Activated CD4-positive, alpha-beta T cell treated with anti-CD3 and anti-CD28 coated beads for 36 hours (primary cell): ENCODE data around the gene FBXW11. TPM values are rescaled to one million over a fixed set of nuclear protein-coding genes. Genes with fewer than 3 reads are reported as not detected.
"Not testable (repeated sequence)": the region's sequence is repeated elsewhere in the genome, so short reads cannot be mapped to it uniquely, and the experiment has no call there.

Experiments
- ATAC-seq: fragments of 200-7000 bp; cut with Tn5 transposase; one replicate; pipeline ENCODE4 v1.10.0; 2021; ENCODE audit warnings: mild to moderate bottlenecking, moderate library complexity
- CTCF ChIA-PET: fragments of 350-600 bp; sonication (Branson Sonifier 250); formaldehyde crosslinking; loops from one replicate; lab custom pipeline; 2021; ENCODE audit warnings: antibody characterized with exemption; lab: Charles Lee
- POLR2A ChIA-PET: fragments of 350-600 bp; sonication (Branson Sonifier 250); formaldehyde crosslinking; loops from one replicate; lab custom pipeline; 2021; ENCODE audit warnings: antibody characterized with exemption, inconsistent platforms; lab: Charles Lee
- DNase-seq: peaks from one replicate; pipeline ENCODE4 v3.0.0-alpha.2; 2020
- H3K27ac Mint-ChIP-seq: one replicate; pipeline ENCODE4 v1.8.0; 2021; ENCODE audit warnings: mixed read lengths
- H3K27me3 Mint-ChIP-seq: one replicate; pipeline ENCODE4 v1.8.0; 2021; ENCODE audit warnings: mixed read lengths
- H3K36me3 Mint-ChIP-seq: one replicate; pipeline ENCODE4 v1.8.0; 2021; ENCODE audit warnings: low read depth, mixed read lengths
- H3K4me1 Mint-ChIP-seq: one replicate; pipeline ENCODE4 v1.8.0; 2021; ENCODE audit warnings: mixed read lengths
- H3K4me3 Mint-ChIP-seq: one replicate; pipeline ENCODE4 v1.8.0; 2021; ENCODE audit warnings: mild to moderate bottlenecking, moderate library complexity, mixed read lengths
- H3K9me3 Mint-ChIP-seq: one replicate; pipeline ENCODE4 v1.8.0; 2021; ENCODE audit warnings: low read depth, mixed read lengths
- intact Hi-C, 2 experiments: fragments of 100-400 bp; cut with DNase I in 1 of 2; cut with micrococcal nuclease in 1 of 2; formaldehyde crosslinking; loops; one replicate each; pipeline versions ENCODE4 v1.14.2 to v1.15.1; 2022 to 2024; cut with DNase I, micrococcal nuclease
- total RNA-seq, 2 experiments: library from RNA; stranded (reverse); gene quantifications; one replicate each; pipeline ENCODE4 v1.2.3, GENCODE V29; 2021

The FBXW11 gene
- total RNA-seq, 2 experiments from 2014 or later: 33.8 to 39.5 TPM

DNA sequence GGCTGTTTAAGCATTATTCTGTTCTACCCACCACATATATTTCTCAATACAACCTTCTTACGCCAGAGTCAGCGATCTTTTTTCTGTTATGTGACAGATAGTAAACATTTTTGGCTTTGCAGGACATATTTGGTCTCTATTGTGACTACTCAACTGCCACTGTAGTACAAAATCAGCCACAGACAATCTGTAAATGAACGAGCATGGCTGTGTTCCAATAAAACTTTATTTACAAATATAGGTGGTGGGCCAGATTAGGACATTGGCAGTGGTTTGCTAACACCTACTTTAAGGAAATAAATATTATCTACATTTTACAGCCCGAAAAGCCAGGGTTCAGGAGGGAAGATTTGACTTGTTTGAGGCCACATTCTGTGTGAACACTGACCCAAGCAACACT lies 40.2 kb upstream of the FBXW11 start:
- no peak for ATAC-seq
- Mint-ChIP-seq H3K4me3 (no peak overlapping the region), H3K9me3 (no peaks in the 10 kb centered on the region), H3K4me1 (peaks cover 14% of the 10 kb centered on the region), H3K36me3 (peaks cover 38% of the 10 kb centered on the region), H3K27me3 (no peaks in the 10 kb centered on the region), H3K27ac (no peak overlapping the region)
- no peak for DNase-seq
- intact Hi-C loops: no loop called here
- POLR2A ChIA-PET: no interaction called here
- CTCF ChIA-PET: interaction anchor here (0.7 to 1.9 kb wide), 3 partner anchors 8 to 17 kb away, joined by 3 to 8 read pairs (median 3); no protein-coding TSS in a partner anchor

DNA sequence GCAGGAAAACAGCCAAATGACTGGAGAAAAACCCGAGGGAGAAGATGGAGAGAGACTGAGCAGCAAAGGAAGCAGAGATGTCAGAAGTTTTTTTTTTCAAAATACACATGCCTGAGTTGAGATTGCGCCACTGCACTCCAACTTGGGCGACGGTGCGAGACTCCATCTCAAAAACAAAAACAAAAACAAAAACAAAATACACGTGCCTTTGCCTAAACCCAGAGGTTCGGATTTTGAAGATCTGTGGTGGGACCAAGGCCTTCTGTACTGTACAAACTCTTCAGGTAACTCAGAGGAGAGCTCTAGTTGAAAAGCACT lies 38.8 kb upstream of the FBXW11 start:
- H3K4me3 Mint-ChIP-seq: no peak overlapping the region
- no peak for ATAC-seq
- H3K4me1 Mint-ChIP-seq: peaks cover 14% of the 10 kb centered on the region
- ChIA-PET CTCF (no interaction called here), POLR2A (no interaction called here)
- peak overlapping the region; percentile 21 for H3K27ac Mint-ChIP-seq
- intact Hi-C loops: no loop called here
- H3K9me3 Mint-ChIP-seq: no peaks in the 10 kb centered on the region
- DNase-seq: no peak
- no peaks in the 10 kb centered on the region for H3K27me3 Mint-ChIP-seq
- H3K36me3 Mint-ChIP-seq: peaks cover 28% of the 10 kb centered on the region

DNA sequence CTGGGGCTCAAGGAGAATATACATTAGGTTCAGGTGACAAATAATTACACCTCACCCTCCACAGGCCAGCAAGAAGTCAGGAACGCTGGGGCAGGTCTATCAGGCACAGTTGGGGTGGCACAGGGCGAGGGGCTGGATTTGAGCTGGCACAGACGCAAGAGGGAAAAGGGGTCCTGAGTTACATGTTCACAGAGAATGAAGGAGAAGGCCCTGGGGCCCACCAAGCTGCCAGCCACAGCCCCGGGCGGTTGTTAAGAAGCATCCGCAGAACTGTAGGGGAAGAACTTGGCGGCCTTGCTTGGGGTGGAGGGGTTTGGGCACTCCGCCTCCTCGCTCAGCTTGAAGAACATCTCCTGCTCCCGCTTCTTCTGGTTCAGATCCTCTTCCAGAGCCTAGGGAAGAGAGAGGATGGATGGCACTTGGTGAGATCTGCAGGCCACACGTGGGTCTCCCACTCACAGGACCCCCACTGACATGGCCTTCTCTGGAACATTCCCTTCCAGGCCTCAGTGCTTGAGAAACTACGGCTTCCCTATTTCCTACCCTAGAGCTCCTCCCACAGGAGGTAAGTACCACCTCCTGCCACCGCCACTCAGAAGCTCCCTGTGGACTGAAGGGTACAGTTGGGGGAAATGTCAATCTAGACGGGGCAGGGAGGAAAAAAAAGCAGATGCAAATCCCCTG lies 38.3 kb upstream of the FBXW11 start:
- intact Hi-C loops: loop anchor here in 1 of 2 experiments (5.0 kb wide), 2 partner anchors 562 to 1297 kb away; no protein-coding TSS in a partner anchor

DNA sequence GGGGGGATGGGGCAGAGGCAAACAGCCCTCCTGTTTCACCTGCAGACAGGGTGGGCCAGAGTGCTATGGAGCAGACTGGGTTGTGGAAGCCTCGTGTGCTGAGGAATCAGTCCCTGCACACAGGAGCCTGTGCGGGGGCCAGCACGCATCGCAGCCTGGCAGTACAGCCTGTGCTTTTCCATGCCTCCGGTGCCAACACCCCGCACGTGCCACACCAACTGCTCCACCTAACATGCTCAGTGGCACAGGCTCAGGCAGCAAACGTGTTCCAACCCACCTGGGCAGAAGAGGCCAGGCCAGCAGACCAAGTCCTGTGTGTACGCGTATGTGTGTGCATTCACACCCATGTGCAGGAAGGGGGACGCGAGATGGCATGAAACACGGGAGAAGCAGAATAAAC lies 37.4 kb upstream of the FBXW11 start:
- no peak for ATAC-seq

More for the DNA sequence above, 38.3 kb upstream of the FBXW11 start:
- ATAC-seq (no peak), DNase-seq (no peak)
- no peaks in the 10 kb centered on the region for H3K27me3 Mint-ChIP-seq
- ChIA-PET POLR2A (no interaction called here), CTCF (interaction anchor here (0.5 to 0.8 kb wide), 3 partner anchors 133 to 569 kb away, joined by 3 to 4 read pairs (median 4); no protein-coding TSS in a partner anchor)
- no peak overlapping the region for H3K4me3 Mint-ChIP-seq
- peak overlapping the region; percentile 21 for H3K27ac Mint-ChIP-seq
- peaks cover 26% of the 10 kb centered on the region for H3K36me3 Mint-ChIP-seq
- no peaks in the 10 kb centered on the region for H3K9me3 Mint-ChIP-seq
- peaks cover 19% of the 10 kb centered on the region for H3K4me1 Mint-ChIP-seq

DNA sequence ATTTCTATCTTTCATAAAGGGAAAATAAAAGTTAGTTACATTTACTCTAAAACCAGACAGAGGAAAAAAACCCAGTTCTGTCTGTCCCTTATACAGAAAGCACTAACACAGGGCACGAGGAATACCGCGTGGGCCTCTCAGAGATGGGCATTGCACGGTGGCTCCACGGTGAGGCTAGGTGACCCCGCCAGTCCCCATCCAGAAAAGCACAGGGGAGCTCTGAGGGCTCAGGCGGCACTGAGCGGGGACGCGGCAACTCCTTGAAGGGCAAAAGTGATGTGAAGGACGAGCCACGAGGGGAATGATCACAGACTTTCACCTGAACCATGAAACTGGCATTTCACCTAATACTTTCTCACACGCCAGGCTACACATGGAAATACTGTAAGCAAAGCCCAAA lies 35.7 kb upstream of the FBXW11 start:
- no peak for DNase-seq
- Mint-ChIP-seq H3K27ac (no peak overlapping the region), H3K4me1 (peaks cover 11% of the 10 kb centered on the region), H3K4me3 (no peak overlapping the region), H3K27me3 (no peaks in the 10 kb centered on the region), H3K36me3 (peaks cover 11% of the 10 kb centered on the region), H3K9me3 (peaks cover 2% of the 10 kb centered on the region)
- no peak for ATAC-seq
- ChIA-PET POLR2A (interaction anchor here (1.2 kb wide), 2 partner anchors 35 to 396 kb away, joined by 3 to 4 read pairs; partner anchors contain the start of gene FBXW11), CTCF (interaction anchor here (0.6 to 4.9 kb wide), 4 partner anchors 17 to 137 kb away, joined by 3 to 55 read pairs (median 4); no protein-coding TSS in a partner anchor)
- intact Hi-C loops: loop anchor here in 1 of 2 experiments (5.0 kb wide), 2 partner anchors 560 to 1295 kb away; no protein-coding TSS in a partner anchor

More for the DNA sequence above, 37.4 kb upstream of the FBXW11 start:
- ChIA-PET CTCF (no interaction called here), POLR2A (no interaction called here)
- intact Hi-C loops: loop anchor here in 1 of 2 experiments (5.0 kb wide), 2 partner anchors 562 to 1297 kb away; no protein-coding TSS in a partner anchor
- no peak overlapping the region for H3K4me3 Mint-ChIP-seq
- H3K36me3 Mint-ChIP-seq: peaks cover 21% of the 10 kb centered on the region
- no peaks in the 10 kb centered on the region for H3K9me3 Mint-ChIP-seq
- no peak for DNase-seq
- H3K27ac Mint-ChIP-seq: no peak overlapping the region
- peaks cover 19% of the 10 kb centered on the region for H3K4me1 Mint-ChIP-seq
- H3K27me3 Mint-ChIP-seq: no peaks in the 10 kb centered on the region

DNA sequence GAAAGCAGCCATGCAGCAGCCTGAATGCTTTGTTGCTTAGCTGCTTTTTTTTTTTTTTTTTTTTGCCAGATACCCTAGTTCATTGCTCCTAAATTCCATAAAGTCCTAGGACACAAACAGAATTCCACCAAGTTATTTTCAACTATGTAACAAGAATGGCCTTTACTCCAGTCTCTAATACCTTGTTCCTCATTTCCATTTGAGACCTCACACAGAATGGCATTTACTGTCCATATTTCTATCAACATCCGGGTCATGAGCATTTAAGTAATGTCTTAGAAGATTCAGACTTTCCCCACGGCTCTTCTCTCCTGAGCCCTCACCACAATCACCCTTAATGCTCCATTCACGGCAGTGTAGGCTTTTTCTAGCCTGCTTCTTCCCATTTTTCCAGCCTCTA lies 31.7 kb upstream of the FBXW11 start:
- DNase-seq: no peak
- intact Hi-C loops: no loop called here
- CTCF ChIA-PET: interaction anchor here (0.5 to 1.0 kb wide), 3 partner anchors 8 to 178 kb away, joined by 3 to 8 read pairs (median 3); no protein-coding TSS in a partner anchor
- no peak overlapping the region for H3K27ac Mint-ChIP-seq
- ATAC-seq: no peak
- POLR2A ChIA-PET: no interaction called here
- H3K27me3 Mint-ChIP-seq: no peaks in the 10 kb centered on the region
- H3K36me3 Mint-ChIP-seq: no peaks in the 10 kb centered on the region
- H3K9me3 Mint-ChIP-seq: peaks cover 2% of the 10 kb centered on the region
- H3K4me3 Mint-ChIP-seq: no peak overlapping the region
- peaks cover 17% of the 10 kb centered on the region for H3K4me1 Mint-ChIP-seq

DNA sequence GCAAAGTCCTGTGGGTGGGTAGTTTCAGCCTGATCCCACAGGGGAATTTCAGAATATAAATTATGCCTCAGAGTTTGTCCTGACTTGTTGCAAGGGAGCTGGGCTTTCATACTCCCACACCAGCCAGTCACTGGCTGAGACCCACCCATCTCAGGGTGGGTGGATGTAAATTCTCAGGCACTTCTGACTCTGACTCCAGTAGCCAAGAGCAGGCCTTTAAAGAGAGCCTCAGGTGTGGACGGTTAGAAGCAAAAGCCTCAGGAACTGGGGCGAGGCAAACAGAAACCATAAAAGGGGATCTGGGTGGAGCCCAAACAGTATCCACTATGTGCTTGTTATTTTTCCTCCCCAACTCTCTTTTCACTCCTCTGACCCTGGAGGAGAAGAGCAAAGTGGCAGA lies 28.6 kb upstream of the FBXW11 start:
- peaks cover 8% of the 10 kb centered on the region for H3K36me3 Mint-ChIP-seq
- ATAC-seq (peak; percentile 70), DNase-seq (peak; percentile 26)
- H3K27me3 Mint-ChIP-seq: no peaks in the 10 kb centered on the region
- H3K4me1 Mint-ChIP-seq: peaks cover 14% of the 10 kb centered on the region
- H3K9me3 Mint-ChIP-seq: peaks cover 7% of the 10 kb centered on the region
- H3K4me3 Mint-ChIP-seq: no peak overlapping the region
- CTCF ChIA-PET: interaction anchor here (0.9 to 3.2 kb wide), 4 partner anchors 13 to 616 kb away, joined by 5 to 15 read pairs (median 6); partner anchors contain the start of genes FBXW11 and FGF18
- POLR2A ChIA-PET: no interaction called here
- H3K27ac Mint-ChIP-seq: no peak overlapping the region
- intact Hi-C loops: no loop called here

DNA sequence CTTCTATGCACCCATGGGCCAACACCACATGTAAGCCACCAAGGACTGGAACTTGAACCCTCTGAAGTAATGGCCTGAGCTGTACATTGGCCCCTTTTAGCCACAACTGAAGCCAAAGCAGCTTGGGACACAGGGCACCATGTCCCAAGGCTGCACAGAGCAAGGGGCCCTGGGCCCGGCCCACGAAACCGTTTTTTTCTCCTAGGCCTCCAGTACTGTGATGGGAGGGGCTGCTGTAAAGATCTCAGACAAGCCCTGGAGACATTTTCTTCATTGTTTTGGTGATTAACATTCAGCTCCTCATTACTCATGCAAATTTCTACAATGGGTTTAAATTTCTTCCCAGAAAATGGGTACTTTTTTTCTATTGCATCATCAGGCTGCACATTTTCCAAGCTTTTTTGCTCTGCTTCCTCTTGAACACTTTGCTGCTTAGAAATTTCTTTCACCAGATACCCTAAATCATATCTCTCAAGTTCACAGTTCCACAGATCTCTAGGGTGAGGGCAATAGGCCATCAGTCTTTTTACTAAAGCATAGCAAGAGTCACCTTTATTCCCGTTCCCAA lies 25.5 kb upstream of the FBXW11 start:
- ChIA-PET POLR2A (no interaction called here), CTCF (interaction anchor here (0.6 to 0.9 kb wide), 3 partner anchors 9 to 197 kb away, joined by 3 to 4 read pairs (median 3); no protein-coding TSS in a partner anchor)
- H3K4me3 Mint-ChIP-seq: no peak overlapping the region

DNA sequence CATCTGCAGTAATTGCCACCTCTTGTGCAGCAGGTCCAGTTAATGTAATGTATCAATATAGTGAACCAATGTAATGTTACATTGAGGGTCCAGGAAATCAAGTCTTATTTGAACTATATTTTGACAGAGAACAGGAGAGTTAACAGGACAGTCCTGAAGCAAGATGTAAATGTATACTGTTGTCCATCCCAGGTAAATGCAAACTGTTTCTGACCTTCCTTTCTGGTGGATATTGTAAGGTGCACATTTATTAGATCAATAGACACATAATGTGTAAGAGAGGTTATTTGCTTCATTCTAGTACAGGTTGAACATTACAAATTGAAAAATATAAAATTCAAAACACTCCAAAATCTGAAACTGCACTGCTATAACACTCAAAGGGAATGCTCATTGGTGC lies 23.4 kb upstream of the FBXW11 start:
- H3K27ac Mint-ChIP-seq: no peak overlapping the region
- POLR2A ChIA-PET: no interaction called here
- H3K9me3 Mint-ChIP-seq: peaks cover 5% of the 10 kb centered on the region
- H3K4me3 Mint-ChIP-seq: no peak overlapping the region
- CTCF ChIA-PET: no interaction called here
- H3K4me1 Mint-ChIP-seq: peaks cover 3% of the 10 kb centered on the region
- ATAC-seq: no peak
- no peaks in the 10 kb centered on the region for H3K27me3 Mint-ChIP-seq
- intact Hi-C loops: no loop called here
- DNase-seq: no peak
- H3K36me3 Mint-ChIP-seq: peaks cover 8% of the 10 kb centered on the region

More for the DNA sequence above, 25.5 kb upstream of the FBXW11 start:
- ATAC-seq (no peak), DNase-seq (no peak)
- no peaks in the 10 kb centered on the region for H3K27me3 Mint-ChIP-seq
- H3K9me3 Mint-ChIP-seq: peaks cover 5% of the 10 kb centered on the region
- H3K36me3 Mint-ChIP-seq: peaks cover 8% of the 10 kb centered on the region
- intact Hi-C loops: no loop called here
- peaks cover 10% of the 10 kb centered on the region for H3K4me1 Mint-ChIP-seq
- H3K27ac Mint-ChIP-seq: no peak overlapping the region

DNA sequence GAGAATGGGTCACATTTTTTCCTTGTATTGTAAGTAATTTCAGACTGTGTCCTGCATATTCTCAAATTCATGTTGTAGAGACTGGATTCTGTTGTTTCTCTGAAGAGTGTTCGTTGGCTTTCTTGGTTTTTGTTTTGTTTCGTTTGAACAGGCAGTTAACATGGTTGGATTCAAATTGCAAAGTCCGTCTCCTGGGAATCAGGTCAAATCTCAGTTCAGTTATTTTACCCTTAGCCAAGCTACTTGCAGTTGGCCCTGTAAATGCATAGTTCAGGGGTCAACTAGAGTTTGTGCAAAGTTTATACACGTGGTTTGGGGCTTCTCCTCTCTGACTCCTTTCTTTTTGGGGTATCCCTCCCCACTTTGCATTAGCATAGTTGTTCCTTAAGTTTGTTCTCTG lies 21.7 kb upstream of the FBXW11 start:
- POLR2A ChIA-PET: interaction anchor here (0.6 kb wide), 1 partner anchor 1960 kb away, joined by 4 read pairs; no protein-coding TSS in a partner anchor
- no peaks in the 10 kb centered on the region for H3K27me3 Mint-ChIP-seq
- intact Hi-C loops: no loop called here
- ATAC-seq (no peak), DNase-seq (no peak)
- CTCF ChIA-PET: no interaction called here
- no peak overlapping the region for H3K27ac Mint-ChIP-seq
- H3K36me3 Mint-ChIP-seq: peaks cover 8% of the 10 kb centered on the region
- peaks cover 5% of the 10 kb centered on the region for H3K9me3 Mint-ChIP-seq
- no peak overlapping the region for H3K4me3 Mint-ChIP-seq
- no peaks in the 10 kb centered on the region for H3K4me1 Mint-ChIP-seq

DNA sequence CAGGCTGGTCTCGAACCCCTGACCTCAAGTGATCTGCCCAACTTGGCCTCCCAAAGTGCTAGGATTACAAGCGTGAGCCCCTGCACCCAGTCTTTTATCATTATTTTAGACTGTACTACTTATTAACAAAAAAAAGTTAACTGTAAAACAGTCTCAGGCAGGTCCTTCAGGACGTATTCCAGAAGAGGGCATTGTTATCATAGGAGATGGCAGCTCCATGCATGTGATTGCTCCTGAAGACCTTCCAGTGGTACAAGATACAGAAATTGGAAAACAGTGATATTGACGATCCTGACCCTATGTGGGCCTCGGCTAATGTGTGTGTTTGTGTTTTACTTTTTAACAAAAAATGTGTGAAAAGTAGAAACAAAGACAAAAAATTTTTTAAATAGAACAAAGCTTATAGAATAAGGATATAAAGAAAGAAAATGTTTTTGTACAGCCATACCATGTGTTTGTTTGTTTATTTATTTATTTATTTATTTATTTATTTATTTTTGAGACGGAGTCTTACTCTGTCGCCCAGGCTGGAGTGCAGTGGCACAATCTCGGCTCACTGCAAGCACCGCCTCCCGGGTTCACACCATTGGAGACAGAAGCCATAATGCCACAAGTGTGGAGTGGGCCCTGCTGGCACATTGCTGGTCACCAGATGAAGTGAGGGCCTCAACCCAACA lies 13.8 kb upstream of the FBXW11 start:
- DNase-seq, H3K4me1 Mint-ChIP-seq, intact Hi-C loops, ATAC-seq, H3K4me3 Mint-ChIP-seq, H3K36me3 Mint-ChIP-seq, H3K9me3 Mint-ChIP-seq, H3K27me3 Mint-ChIP-seq, H3K27ac Mint-ChIP-seq: not testable (repeated sequence)
- POLR2A ChIA-PET: interaction anchor here (0.6 kb wide), 1 partner anchor 66 kb away, joined by 3 read pairs; no protein-coding TSS in a partner anchor
- CTCF ChIA-PET: interaction anchor here (0.6 to 1.1 kb wide), 3 partner anchors 39 to 609 kb away, joined by 3 read pairs; no protein-coding TSS in a partner anchor
